Measurements from ENCODE around the gene BCL2L13.
"Not testable (repeated sequence)": the region's sequence is repeated elsewhere in the genome, so short reads cannot be mapped to it uniquely, and the experiment has no call there.

Gene BCL2L13

DNA sequence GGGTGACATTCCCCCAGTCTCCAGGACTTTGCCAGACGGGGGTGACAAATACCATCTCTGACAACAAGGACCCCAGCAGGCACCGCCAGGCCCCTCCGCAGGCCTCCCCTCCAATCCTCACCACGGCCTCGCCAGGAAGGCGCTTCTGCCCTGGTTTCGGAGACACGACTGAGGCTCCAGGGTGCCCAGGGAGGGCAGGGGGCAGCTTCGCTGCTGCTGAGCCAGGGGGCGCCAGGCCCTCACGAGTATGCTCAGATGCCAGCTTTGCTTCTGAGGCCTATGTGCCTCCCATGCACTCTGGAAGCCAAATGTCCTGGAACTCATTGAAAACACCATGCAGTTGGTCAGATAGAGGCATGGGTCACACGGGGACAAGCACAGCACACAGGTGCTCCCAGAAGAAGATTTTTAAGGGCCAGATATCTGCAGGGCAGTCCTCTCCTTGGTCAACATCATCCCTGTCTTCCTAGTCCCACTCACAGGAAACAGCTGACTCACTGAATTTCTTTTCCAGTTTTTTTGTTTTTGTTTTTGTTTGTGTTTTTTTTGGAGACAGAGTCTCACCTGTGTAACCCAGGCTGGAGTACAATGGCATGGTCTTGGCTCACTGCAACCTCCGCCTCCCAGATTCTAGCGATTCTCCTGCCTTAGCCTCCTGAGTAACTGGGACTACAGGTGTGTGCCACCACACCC is 115.8 kb downstream of the BCL2L13 start:
- peaks cover 25 to 36% of the 10 kb centered on the region in 2 donors for H3K4me1 Mint-ChIP-seq
- peak overlapping the region; percentile 89 for H3K27ac Mint-ChIP-seq
- no peaks in the 10 kb centered on the region for H3K9me3 Mint-ChIP-seq
- no peaks in the 10 kb centered on the region for H3K27me3 Mint-ChIP-seq
- H3K36me3 Mint-ChIP-seq: peaks cover 38 to 54% of the 10 kb centered on the region in 2 donors
- peak in 1 of 2 donors; percentile 39 for ATAC-seq (replicated peaks)
- no peak for DNase-seq
- H3K4me3 Mint-ChIP-seq: peak overlapping the region in 1 of 2 donors; percentile 4

- Mint-ChIP-seq H3K9me3 (no peaks in the 10 kb centered on the region), H3K4me1 (peaks cover 21 to 62% of the 10 kb centered on the region in 2 donors), H3K27ac (no peak overlapping the region), H3K36me3 (peaks cover 30 to 50% of the 10 kb centered on the region in 2 donors), H3K27me3 (no peaks in the 10 kb centered on the region), H3K4me3 (no peak overlapping the region)
- no peak for ATAC-seq (replicated peaks)
- no peak for DNase-seq
These were observed 122.6 kb downstream of the BCL2L13 start for GRCh38 chr22:17761138-17761488.

GRCh38 chr22:17763442-17763841 is 124.9 kb downstream of the BCL2L13 start:
- not testable (repeated sequence) for H3K4me3 Mint-ChIP-seq; H3K9me3 Mint-ChIP-seq; H3K27me3 Mint-ChIP-seq; ATAC-seq (replicated peaks); DNase-seq
- peaks cover 28 to 57% of the 10 kb centered on the region in 2 donors for H3K36me3 Mint-ChIP-seq
- peak overlapping the region; percentile 56 for H3K27ac Mint-ChIP-seq
- peaks cover 28 to 66% of the 10 kb centered on the region in 2 donors for H3K4me1 Mint-ChIP-seq

- Mint-ChIP-seq H3K27ac (peak overlapping the region; percentile 56), H3K27me3 (no peaks in the 10 kb centered on the region)
These were observed 125.5 kb downstream of the BCL2L13 start for GRCh38 chr22:17764036-17764435.

DNA sequence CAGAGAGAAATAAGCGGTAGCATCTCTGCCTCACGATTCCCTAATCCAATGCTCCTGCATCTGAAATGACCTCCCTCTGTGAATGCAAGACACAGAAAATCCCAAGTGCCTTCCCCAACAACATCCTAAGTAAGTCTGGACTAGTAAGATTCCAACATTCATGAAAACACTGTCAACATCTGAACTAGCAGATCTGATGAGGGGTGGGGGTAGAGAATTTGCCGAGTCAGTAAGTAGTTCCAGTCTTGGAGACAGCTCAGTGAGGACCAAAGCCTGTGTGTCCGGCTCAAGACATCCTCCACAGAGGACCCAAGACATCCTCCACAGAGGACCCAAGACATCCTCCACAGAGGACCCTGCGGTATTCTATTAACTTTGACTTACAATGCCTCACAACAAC is 126.3 kb downstream of the BCL2L13 start:
- Mint-ChIP-seq H3K4me1 (peaks cover 31 to 75% of the 10 kb centered on the region in 2 donors), H3K27ac (peak overlapping the region; percentile 60), H3K4me3 (peak overlapping the region in 1 of 2 donors; percentile 5), H3K36me3 (peaks cover 34 to 61% of the 10 kb centered on the region in 2 donors)
- not testable (repeated sequence) for DNase-seq; ATAC-seq (replicated peaks); H3K27me3 Mint-ChIP-seq; H3K9me3 Mint-ChIP-seq

More at GRCh38 chr22:17764036-17764435, 125.5 kb downstream of the BCL2L13 start:
- peaks cover 25 to 67% of the 10 kb centered on the region in 2 donors for H3K4me1 Mint-ChIP-seq
- peaks cover 0 to 2% of the 10 kb centered on the region in 2 donors for H3K9me3 Mint-ChIP-seq
- DNase-seq: no peak
- H3K36me3 Mint-ChIP-seq: peaks cover 26 to 54% of the 10 kb centered on the region in 2 donors
- no peak for ATAC-seq (replicated peaks)
- H3K4me3 Mint-ChIP-seq: peak overlapping the region in 1 of 2 donors; percentile 11

GRCh38 chr22:17767233-17768065 is 128.9 kb downstream of the BCL2L13 start:
- H3K4me1 Mint-ChIP-seq: peaks cover 47 to 78% of the 10 kb centered on the region in 2 donors
- H3K27ac Mint-ChIP-seq: peak overlapping the region; percentile 97
- peaks cover 0 to 2% of the 10 kb centered on the region in 2 donors for H3K9me3 Mint-ChIP-seq
- H3K27me3 Mint-ChIP-seq: no peaks in the 10 kb centered on the region
- H3K4me3 Mint-ChIP-seq: peak overlapping the region; percentile 73 to 78
- DNase-seq: peak; percentile 63
- peaks cover 47 to 68% of the 10 kb centered on the region in 2 donors for H3K36me3 Mint-ChIP-seq
- peak; percentile 75 to 80 for ATAC-seq (replicated peaks)

GRCh38 chr22:17769013-17769715 is 130.6 kb downstream of the BCL2L13 start:
- peaks cover 0 to 2% of the 10 kb centered on the region in 2 donors for H3K9me3 Mint-ChIP-seq
- no peaks in the 10 kb centered on the region for H3K27me3 Mint-ChIP-seq
- peaks cover 56 to 73% of the 10 kb centered on the region in 2 donors for H3K36me3 Mint-ChIP-seq
- H3K27ac Mint-ChIP-seq: peak overlapping the region; percentile 97
- DNase-seq (no peak), ATAC-seq (replicated peaks) (no peak)
- H3K4me1 Mint-ChIP-seq: peaks cover 52 to 82% of the 10 kb centered on the region in 2 donors
- H3K4me3 Mint-ChIP-seq: peak overlapping the region; percentile 93 to 97

GRCh38 chr22:17769716-17770082 is 131.1 kb downstream of the BCL2L13 start:
- ATAC-seq (replicated peaks): no peak
- Mint-ChIP-seq H3K9me3 (peaks cover 0 to 2% of the 10 kb centered on the region in 2 donors), H3K4me3 (peak overlapping the region; percentile 93 to 97), H3K27ac (peak overlapping the region; percentile 96), H3K36me3 (peaks cover 52 to 67% of the 10 kb centered on the region in 2 donors), H3K4me1 (peaks cover 47 to 77% of the 10 kb centered on the region in 2 donors), H3K27me3 (no peaks in the 10 kb centered on the region)
- no peak for DNase-seq

DNA sequence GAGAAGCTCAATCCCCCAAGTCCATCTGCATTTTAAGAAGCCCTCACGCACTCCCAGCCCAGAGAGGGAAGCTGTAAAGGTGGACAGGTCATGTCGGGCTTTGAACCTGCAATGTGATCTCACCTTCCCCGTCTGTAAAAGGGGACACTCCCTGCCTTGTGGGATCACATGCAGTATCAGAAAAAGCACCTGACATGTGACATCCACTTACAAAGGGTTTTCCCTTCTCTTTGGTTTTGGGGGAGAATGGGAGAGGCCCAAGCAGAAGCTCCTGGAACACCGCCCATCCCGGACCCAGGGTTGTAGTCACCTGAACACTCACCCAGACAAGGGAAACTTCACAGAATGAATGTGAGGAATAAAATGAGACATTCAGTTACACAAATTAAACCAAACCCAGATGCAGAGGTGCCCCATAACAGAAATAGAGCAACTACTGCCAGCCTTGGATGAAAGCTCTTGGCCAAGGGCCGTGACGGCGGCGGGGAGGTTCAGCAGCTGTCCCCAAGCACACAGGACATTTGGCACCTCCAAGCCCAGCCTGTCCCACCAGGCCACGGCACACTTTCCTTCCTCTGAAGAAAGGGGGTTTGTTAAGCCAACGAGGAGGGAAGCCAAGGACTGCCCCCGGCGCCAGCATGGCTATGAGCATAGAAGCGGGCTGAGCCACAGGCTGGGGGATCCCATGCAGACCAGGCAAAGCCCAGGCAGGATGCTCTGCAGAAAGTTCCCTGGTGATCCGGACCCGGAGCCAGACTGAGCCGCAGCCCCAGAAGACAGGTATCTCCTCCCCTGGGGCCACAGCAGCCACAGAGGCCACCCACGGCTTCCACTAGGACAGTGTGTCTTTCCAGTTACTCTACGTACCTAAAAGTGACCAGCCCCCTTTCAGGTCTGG is 131.9 kb downstream of the BCL2L13 start:
- peak overlapping the region; percentile 93 to 97 for H3K4me3 Mint-ChIP-seq
- peaks cover 49 to 63% of the 10 kb centered on the region in 2 donors for H3K36me3 Mint-ChIP-seq
- DNase-seq (no peak), ATAC-seq (replicated peaks) (no peak)
- peaks cover 49 to 76% of the 10 kb centered on the region in 2 donors for H3K4me1 Mint-ChIP-seq
- H3K9me3 Mint-ChIP-seq: peaks cover 0 to 2% of the 10 kb centered on the region in 2 donors
- H3K27ac Mint-ChIP-seq: peak overlapping the region; percentile 97
- H3K27me3 Mint-ChIP-seq: no peaks in the 10 kb centered on the region

DNA sequence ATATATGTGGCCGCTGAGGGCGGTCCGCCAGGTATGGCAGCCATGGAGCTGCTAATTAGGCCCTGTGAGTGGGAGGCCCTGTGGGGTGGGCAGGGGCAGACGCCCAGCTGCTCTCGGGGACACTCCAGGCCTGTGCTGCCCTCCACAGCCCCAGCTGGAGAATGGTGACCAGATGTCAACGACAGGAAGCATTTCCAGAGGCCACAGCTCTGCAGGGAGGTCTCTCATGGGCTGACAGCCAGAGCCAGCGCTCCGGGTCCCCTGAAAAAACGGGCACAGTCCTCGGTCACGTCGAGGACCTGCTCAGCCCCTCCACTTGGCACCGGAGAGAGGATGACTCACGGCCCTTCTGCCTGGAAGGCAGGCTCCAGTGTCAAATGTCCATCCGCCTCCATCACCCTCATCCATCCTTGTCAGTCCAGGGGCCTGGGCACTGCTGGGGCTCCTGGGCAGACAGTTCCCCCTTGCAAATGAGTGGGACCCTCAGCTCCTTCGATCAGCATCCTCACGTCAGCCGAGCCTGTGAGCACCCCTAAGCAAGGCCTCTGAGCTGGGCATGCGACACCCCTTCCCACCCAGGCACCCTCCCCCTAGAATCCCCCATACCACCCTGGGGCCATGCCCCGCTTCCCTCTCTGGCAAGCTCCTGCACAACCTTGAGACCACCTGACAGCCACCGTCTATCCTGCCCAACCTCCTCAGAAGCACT is 133.8 kb downstream of the BCL2L13 start:
- ATAC-seq (replicated peaks): peak in 1 of 2 donors; percentile 1
- H3K4me3 Mint-ChIP-seq: peak overlapping the region; percentile 93 to 97
- DNase-seq: no peak
- no peaks in the 10 kb centered on the region for H3K27me3 Mint-ChIP-seq
- peaks cover 57 to 82% of the 10 kb centered on the region in 2 donors for H3K4me1 Mint-ChIP-seq
- peaks cover 46 to 60% of the 10 kb centered on the region in 2 donors for H3K36me3 Mint-ChIP-seq
- peak overlapping the region; percentile 97 for H3K27ac Mint-ChIP-seq
- H3K9me3 Mint-ChIP-seq: peaks cover 0 to 2% of the 10 kb centered on the region in 2 donors

DNA sequence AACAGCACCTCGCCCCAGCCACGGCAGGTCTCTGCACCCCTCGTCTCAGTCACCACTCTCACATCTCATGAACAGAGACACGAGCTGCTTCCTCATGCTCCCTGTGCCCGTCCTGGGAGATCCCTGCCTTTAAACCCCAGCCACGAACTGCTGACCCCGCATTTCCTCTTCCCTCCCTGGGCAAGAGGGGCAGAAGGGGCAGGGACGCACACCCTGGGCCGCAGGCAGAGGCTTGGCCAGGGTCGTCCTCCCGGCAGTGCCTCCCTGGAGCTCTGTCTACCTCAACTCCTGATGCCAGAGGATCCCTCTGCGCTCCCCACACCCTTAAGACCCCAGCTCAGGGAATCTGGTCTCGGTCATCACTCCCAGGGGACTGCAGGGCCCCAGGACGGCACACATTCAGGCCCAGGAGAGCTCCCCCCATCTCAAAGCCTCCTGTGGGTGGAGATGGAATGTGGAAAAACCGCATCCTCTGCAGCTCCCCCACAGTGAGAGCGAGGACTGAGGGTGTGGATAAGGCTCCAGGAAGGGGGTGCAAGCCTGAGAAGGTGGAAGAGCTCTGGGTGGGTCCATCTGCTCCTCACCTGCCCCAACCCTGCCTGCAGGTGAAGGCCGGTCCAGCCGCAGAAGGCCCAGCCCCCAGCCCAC is 134.5 kb downstream of the BCL2L13 start:
- DNase-seq: peak; percentile 18

DNA sequence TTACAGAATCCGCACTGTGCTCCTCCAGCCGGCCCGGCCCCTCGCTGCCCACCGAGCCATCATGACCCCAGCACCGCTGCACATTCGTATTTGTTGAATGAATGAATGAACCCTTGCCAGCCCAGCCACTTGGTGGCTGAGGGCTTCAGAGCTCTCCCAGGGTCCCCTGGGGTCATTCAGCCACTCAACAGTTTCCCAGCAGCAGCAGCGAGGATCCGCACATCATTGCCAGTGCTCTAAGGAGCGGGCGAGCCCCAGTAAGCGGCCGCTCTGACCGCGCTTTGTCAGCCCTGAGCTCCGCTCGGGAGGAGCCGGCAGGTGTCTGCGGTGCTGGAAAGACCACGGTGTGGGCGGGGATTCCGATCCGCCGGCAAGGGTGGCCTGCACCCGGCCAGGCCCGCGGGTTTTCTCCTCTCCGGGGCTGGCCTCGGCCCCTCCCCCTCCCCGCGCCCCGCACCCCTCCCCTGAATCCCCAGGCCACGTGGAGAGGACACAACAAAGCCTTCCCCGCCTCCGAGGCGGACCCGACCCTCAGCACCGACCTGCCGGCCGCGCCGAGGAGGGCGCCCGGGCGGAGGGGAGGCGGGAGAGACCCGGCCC is 135.1 kb downstream of the BCL2L13 start:
- peaks cover 43 to 59% of the 10 kb centered on the region in 2 donors for H3K36me3 Mint-ChIP-seq
- H3K27ac Mint-ChIP-seq: peak overlapping the region; percentile 97
- peak overlapping the region; percentile 93 to 97 for H3K4me3 Mint-ChIP-seq
- DNase-seq (peak; percentile 70), ATAC-seq (replicated peaks) (peak; percentile 29 to 40)
- no peaks in the 10 kb centered on the region for H3K27me3 Mint-ChIP-seq
- H3K9me3 Mint-ChIP-seq: no peaks in the 10 kb centered on the region
- peaks cover 54 to 82% of the 10 kb centered on the region in 2 donors for H3K4me1 Mint-ChIP-seq

More for the DNA sequence above, 134.5 kb downstream of the BCL2L13 start:
- Mint-ChIP-seq H3K9me3 (no peaks in the 10 kb centered on the region), H3K36me3 (peaks cover 43 to 60% of the 10 kb centered on the region in 2 donors), H3K27ac (peak overlapping the region; percentile 97), H3K27me3 (no peaks in the 10 kb centered on the region), H3K4me1 (peaks cover 53 to 82% of the 10 kb centered on the region in 2 donors), H3K4me3 (peak overlapping the region; percentile 93 to 97)
- no peak for ATAC-seq (replicated peaks)
